Measurements from ENCODE around the gene TSPAN18.

Gene TSPAN18

GRCh38 chr11:44839458-44840084, 112.8 kb downstream of the TSPAN18 start:
- H3K4me3 ChIP-seq (ENCODE audit: low read depth, low read length): no peak overlapping the region
- no peak for DNase-seq (ENCODE audit: low read depth)
- no peak for TF ChIP-seq CTCF (IDR thresholded peaks at IDR 0.05; ENCODE audit: low read depth, low read length, missing control alignments)

- no peak for TF ChIP-seq CTCF (IDR thresholded peaks at IDR 0.05; ENCODE audit: low read depth, low read length, missing control alignments)
- no peak overlapping the region for H3K4me3 ChIP-seq (ENCODE audit: low read depth, low read length)
- DNase-seq (ENCODE audit: low read depth): no peak
Measured at GRCh38 chr11:44840085-44840478, 113.3 kb downstream of the TSPAN18 start.

GRCh38 chr11:44840521-44841251, 113.9 kb downstream of the TSPAN18 start:
- no peak overlapping the region for H3K4me3 ChIP-seq (ENCODE audit: low read depth, low read length)
- TF ChIP-seq CTCF (IDR thresholded peaks at IDR 0.05; ENCODE audit: low read depth, low read length, missing control alignments): no peak
- no peak for DNase-seq (ENCODE audit: low read depth)

GRCh38 chr11:44842220-44842619, 115.5 kb downstream of the TSPAN18 start:
- TF ChIP-seq CTCF (IDR thresholded peaks at IDR 0.05; ENCODE audit: low read depth, low read length, missing control alignments): no peak
- DNase-seq (ENCODE audit: low read depth): no peak
- no peak overlapping the region for H3K4me3 ChIP-seq (ENCODE audit: low read depth, low read length)

- TF ChIP-seq CTCF (IDR thresholded peaks at IDR 0.05; ENCODE audit: low read depth, low read length, missing control alignments): no peak
- no peak for DNase-seq (ENCODE audit: low read depth)
- no peak overlapping the region for H3K4me3 ChIP-seq (ENCODE audit: low read depth, low read length)
Measured at GRCh38 chr11:44846852-44847251, 120.1 kb downstream of the TSPAN18 start.

- no peak for TF ChIP-seq CTCF (IDR thresholded peaks at IDR 0.05; ENCODE audit: low read depth, low read length, missing control alignments)
- H3K4me3 ChIP-seq (ENCODE audit: low read depth, low read length): no peak overlapping the region
- no peak for DNase-seq (ENCODE audit: low read depth)
Measured at GRCh38 chr11:44847316-44847715, 120.6 kb downstream of the TSPAN18 start.
